BE2C (cell line): ENCODE measurements around the gene ZNF132.

Source experiments
- DNase-seq: peaks from one replicate; pipeline ENCODE4 v3.0.0-alpha.2; 2020
- H3K27me3 ChIP-seq: fragments of 250-450 bp; sonication (Bioruptor Pico); 2 replicates; pipeline ENCODE4 v1.5.1; 2020; ENCODE audit warnings: mild to moderate bottlenecking
- H3K36me3 ChIP-seq: fragments of 250-450 bp; sonication (Bioruptor Pico); 2 replicates; pipeline ENCODE4 v1.5.1; 2020; ENCODE audit warnings: mild to moderate bottlenecking
- H3K4me1 ChIP-seq: fragments of 250-450 bp; sonication (Bioruptor Pico); 2 replicates; pipeline ENCODE4 v1.5.1; 2020
- H3K4me3 ChIP-seq: 2 replicates; pipeline ENCODE4 v1.5.1; 2011; ENCODE audit warnings: low read depth, low read length
- H3K9me3 ChIP-seq: fragments of 250-450 bp; sonication (Bioruptor Pico); 2 replicates; pipeline ENCODE4 v1.5.1; 2020
- TF ChIP-seq, protein P1 (sequence below): IDR thresholded peaks from 2 replicates; pipeline ENCODE4 v1.5.1; 2012; ENCODE audit warnings: mild to moderate bottlenecking, low read depth, low read length

ZNF132 gene

DNA sequence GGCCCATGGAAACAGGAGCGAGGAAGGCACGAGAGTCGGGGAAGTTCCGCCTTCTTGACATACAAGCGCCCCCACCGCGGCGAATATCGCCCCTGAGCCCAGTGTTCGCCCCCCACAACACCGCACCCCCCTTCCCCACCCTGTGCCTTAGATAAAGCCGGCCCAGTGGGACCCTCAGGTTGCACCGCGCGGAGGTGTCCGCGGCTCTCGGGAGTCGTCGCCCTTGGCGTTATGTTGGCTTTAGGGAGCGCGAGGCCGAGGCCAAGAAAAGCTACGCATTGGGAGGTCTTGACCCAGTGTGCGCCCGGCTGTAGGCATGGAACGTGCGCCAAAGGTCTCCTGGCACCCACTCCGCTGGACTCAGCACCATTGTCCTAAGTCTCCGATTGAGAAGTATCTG is 603 bp upstream of the ZNF132 start:
- no peaks in the 10 kb centered on the region for H3K4me1 ChIP-seq
- TF ChIP-seq, protein P1, sequence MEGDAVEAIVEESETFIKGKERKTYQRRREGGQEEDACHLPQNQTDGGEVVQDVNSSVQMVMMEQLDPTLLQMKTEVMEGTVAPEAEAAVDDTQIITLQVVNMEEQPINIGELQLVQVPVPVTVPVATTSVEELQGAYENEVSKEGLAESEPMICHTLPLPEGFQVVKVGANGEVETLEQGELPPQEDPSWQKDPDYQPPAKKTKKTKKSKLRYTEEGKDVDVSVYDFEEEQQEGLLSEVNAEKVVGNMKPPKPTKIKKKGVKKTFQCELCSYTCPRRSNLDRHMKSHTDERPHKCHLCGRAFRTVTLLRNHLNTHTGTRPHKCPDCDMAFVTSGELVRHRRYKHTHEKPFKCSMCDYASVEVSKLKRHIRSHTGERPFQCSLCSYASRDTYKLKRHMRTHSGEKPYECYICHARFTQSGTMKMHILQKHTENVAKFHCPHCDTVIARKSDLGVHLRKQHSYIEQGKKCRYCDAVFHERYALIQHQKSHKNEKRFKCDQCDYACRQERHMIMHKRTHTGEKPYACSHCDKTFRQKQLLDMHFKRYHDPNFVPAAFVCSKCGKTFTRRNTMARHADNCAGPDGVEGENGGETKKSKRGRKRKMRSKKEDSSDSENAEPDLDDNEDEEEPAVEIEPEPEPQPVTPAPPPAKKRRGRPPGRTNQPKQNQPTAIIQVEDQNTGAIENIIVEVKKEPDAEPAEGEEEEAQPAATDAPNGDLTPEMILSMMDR, result no peak
- H3K27me3 ChIP-seq, result no peaks in the 10 kb centered on the region
- peak overlapping the region; percentile 84 for H3K4me3 ChIP-seq
- H3K36me3 ChIP-seq, result peaks cover 12% of the 10 kb centered on the region
- H3K9me3 ChIP-seq, result peaks cover 6% of the 10 kb centered on the region
- no peak for DNase-seq

DNA sequence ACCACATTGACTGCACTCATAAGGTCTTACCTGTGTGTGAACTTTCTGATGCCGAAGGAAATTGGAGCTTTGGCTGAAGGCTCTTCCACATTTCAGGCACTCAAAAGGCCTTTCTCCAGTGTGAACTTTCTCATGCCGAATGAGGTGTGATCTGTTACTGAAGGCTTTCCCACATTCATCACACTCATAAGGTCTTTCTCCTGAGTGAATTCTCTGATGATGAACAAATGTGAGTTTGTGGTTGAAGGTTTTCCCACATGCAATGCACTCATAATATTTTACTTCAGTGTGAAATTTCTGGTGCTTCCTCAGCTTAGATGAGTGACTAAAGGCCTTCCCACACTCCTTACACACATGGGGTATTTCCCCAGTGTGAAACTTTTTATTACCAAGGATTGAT is 5.7 kb downstream of the ZNF132 start:
- Histone ChIP-seq H3K27me3 (no peaks in the 10 kb centered on the region), H3K9me3 (peaks cover 16% of the 10 kb centered on the region), H3K4me1 (no peaks in the 10 kb centered on the region), H3K4me3 (no peak overlapping the region), H3K36me3 (peaks cover 60% of the 10 kb centered on the region)
- TF ChIP-seq, protein P1, result no peak
- DNase-seq, result no peak

GRCh38 chr19:58429745-58430144 is 10.2 kb downstream of the ZNF132 start:
- no peaks in the 10 kb centered on the region for H3K4me1 ChIP-seq

GRCh38 chr19:58428617-58429016 is 11.3 kb downstream of the ZNF132 start:
- Histone ChIP-seq H3K4me1 (no peaks in the 10 kb centered on the region), H3K4me3 (no peak overlapping the region), H3K27me3 (no peaks in the 10 kb centered on the region), H3K36me3 (peaks cover 29% of the 10 kb centered on the region), H3K9me3 (peaks cover 10% of the 10 kb centered on the region)
- TF ChIP-seq, protein P1, result no peak
- no peak for DNase-seq

More at GRCh38 chr19:58429745-58430144, 10.2 kb downstream of the ZNF132 start:
- no peak for DNase-seq
- H3K4me3 ChIP-seq, result no peak overlapping the region
- TF ChIP-seq, protein P1, result no peak
- H3K9me3 ChIP-seq, result peaks cover 16% of the 10 kb centered on the region
- H3K36me3 ChIP-seq, result peaks cover 40% of the 10 kb centered on the region
- no peaks in the 10 kb centered on the region for H3K27me3 ChIP-seq

DNA sequence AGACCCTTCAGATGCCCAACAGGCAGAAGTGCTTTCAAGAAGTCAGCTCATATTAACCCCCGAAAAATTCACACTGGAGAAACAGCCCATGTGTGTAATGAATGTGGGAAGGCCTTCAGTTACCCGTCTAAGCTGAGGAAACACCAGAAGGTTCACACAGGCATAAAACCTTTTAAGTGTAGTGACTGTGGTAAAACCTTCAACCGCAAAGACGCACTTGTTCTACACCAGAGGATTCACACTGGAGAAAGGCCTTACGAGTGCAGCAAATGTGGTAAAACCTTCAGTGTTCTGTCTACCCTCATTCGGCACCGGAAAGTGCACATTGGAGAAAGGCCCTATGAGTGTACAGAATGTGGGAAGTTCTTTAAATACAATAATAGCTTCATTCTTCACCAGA is 22.9 kb downstream of the ZNF132 start:
- TF ChIP-seq, protein P1, result no peak

GRCh38 chr19:58416604-58417003 is 23.3 kb downstream of the ZNF132 start:
- Histone ChIP-seq H3K36me3 (peaks cover 64% of the 10 kb centered on the region), H3K4me1 (no peaks in the 10 kb centered on the region), H3K9me3 (peaks cover 12% of the 10 kb centered on the region), H3K4me3 (no peak overlapping the region), H3K27me3 (no peaks in the 10 kb centered on the region)
- no peak for DNase-seq
- TF ChIP-seq, protein P1, result no peak

More for the DNA sequence above, 22.9 kb downstream of the ZNF132 start:
- H3K9me3 ChIP-seq, result peaks cover 12% of the 10 kb centered on the region
- H3K4me1 ChIP-seq, result no peaks in the 10 kb centered on the region
- H3K4me3 ChIP-seq, result no peak overlapping the region
- no peaks in the 10 kb centered on the region for H3K27me3 ChIP-seq
- DNase-seq, result no peak
- H3K36me3 ChIP-seq, result peaks cover 64% of the 10 kb centered on the region
